H7 (cell line): ENCODE measurements around the gene ARHGEF12. TPM values are rescaled to one million over a fixed set of nuclear protein-coding genes. Genes with fewer than 3 reads are reported as not detected.

ENCODE experiments used
- DNase-seq: peaks from one replicate; pipeline ENCODE4 v3.0.0; 2012
- H3K27me3 ChIP-seq: 2 replicates; pipeline ENCODE4 v1.6.0; 2011; ENCODE audit warnings: mild to moderate bottlenecking, low read length; ENCODE audit not compliant: control insufficient read depth, insufficient read depth
- H3K36me3 ChIP-seq: replicated peaks from 2 replicates; pipeline ENCODE4 v1.5.1; 2011; ENCODE audit warnings: low read length; ENCODE audit not compliant: control insufficient read depth, insufficient read depth
- H3K4me3 ChIP-seq: 2 replicates; pipeline ENCODE4 v1.5.1; 2011; ENCODE audit warnings: low read depth, mild to moderate bottlenecking, control low read depth, low read length, moderate library complexity; ENCODE audit not compliant: insufficient read depth
- total RNA-seq: library from RNA; depleted of rRNA; stranded (reverse); fragments of >200 nt; shearing (Covaris generic); gene quantifications from 2 replicates; pipeline ENCODE4 v1.2.3, GENCODE V29; 2014

The ARHGEF12 gene
- total RNA-seq, 1 experiment from 2014 or later = 19.2 TPM

DNA sequence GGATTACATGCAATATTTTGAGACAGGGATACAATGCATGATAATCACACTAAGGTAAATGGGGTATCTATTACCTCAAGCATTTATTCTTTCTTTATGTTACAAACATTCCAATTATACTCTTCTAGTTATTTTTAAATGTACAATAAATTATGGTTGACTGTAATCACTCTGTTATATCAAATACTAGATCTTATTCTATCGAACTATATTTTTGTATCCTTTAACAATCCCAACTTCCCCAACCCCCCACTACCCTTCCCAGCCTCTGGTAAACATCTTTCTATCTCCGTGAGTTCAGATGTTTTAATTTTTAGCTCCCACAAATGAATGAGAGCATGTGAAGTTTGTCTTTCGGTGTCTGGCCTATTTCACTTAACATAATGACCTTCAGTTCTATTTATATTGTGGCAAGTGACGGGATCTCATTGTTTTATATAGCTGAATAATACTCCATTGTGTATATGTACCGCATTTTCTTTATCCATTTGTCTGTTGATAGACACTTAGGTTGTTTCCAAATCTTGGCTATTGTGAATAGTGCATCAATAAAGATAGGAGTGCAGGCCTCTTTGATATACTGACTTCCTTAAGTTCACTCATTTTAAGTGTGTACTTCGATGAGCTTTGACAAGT, 40.5 kb downstream of the ARHGEF12 start:
- no peak overlapping the region for H3K4me3 ChIP-seq
- no peak for DNase-seq
- no peaks in the 10 kb centered on the region for H3K36me3 ChIP-seq
- H3K27me3 ChIP-seq = no peaks in the 10 kb centered on the region

DNA sequence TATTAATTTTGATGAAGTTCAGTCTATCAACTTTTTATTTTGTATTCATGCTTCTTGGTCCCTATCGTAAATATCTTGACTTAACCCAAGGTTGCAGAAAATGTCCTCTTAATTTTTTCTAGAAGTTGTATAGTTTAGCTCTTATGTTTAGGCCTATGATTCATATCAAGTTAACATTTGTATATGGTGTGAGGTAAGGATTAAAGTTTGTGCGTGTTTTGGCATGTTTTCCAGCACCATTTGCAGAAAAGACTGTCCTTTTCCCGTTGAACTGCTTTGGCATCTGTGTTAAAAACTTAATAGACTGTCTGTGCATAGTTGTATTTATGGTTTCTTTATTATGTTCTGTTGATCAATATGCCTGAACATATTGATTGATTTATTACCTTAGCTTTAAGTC, 42.3 kb downstream of the ARHGEF12 start:
- H3K27me3 ChIP-seq = no peaks in the 10 kb centered on the region
- no peaks in the 10 kb centered on the region for H3K36me3 ChIP-seq
- no peak overlapping the region for H3K4me3 ChIP-seq
- no peak for DNase-seq

DNA sequence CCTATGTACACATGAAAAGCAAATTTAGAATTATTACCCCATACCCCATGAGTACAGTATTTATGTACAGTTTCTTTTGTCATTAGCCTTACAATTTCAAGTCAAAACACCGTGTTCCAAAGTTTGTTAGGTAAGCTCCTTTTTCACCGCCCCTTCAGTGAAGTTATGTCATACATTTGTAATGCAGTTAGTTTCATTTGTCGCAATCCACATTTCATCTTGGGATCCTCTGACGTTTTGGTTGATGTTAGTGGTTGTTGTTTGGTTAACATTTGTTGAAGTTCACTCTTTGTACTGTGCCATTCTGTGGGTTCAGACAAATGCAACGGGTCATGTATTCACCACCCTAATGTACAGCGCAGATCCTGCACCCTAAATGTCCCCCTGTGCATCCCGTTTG, 45.2 kb downstream of the ARHGEF12 start:
- Histone ChIP-seq H3K4me3 (no peak overlapping the region), H3K27me3 (no peaks in the 10 kb centered on the region), H3K36me3 (no peaks in the 10 kb centered on the region)
- DNase-seq = no peak

DNA sequence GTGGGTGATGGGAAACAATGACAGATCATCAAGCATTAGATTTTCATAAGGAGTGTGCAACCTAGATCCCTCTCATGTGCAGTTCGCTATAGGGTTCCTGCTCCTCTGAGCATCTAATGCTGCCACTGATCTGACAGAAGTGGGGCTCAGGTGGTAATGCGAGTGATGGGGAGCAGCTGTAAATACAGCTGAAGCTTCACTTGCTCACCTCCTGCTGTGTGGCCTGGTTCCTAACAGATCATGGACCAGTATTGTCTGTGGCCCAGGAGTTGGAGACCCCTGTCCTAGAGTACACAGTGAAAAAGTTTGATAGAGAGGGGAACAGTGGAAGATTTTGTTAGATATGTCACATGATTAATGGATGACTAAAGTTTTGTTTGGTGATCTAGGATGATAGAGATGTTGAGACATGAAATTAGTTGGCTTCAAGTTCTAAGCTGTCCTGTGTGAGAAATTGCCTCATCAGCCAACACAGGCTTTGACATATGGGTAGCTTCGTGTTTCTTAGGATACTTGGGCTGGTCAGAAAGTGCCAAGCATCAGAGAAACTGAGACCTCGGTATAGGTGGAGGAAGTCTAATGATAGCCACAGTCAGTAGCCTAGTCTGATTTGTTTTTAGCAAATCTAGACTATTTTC, 47.4 kb downstream of the ARHGEF12 start:
- Histone ChIP-seq H3K36me3 (no peaks in the 10 kb centered on the region), H3K4me3 (no peak overlapping the region), H3K27me3 (no peaks in the 10 kb centered on the region)
- no peak for DNase-seq

DNA sequence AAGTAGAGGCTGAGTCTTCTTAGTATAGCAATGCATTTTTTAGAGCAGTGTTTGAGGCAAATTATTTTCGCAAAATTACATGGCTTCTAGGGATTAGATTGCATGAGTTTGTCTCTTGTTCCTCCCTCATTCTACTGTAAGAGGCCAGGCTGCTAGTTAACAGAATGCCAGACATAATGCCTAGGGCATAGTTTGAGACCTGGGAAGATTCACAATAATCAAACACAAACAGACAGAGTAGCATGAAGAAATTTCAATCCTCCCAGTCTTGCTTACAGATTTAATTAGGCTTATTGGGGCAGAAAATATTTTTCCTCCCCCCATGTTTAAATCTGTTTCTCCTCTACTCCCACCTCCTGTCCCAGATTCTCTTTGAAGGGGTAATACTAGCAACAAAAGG, 48.3 kb downstream of the ARHGEF12 start:
- H3K27me3 ChIP-seq = no peaks in the 10 kb centered on the region
- no peak for DNase-seq
- no peak overlapping the region for H3K4me3 ChIP-seq
- no peaks in the 10 kb centered on the region for H3K36me3 ChIP-seq

DNA sequence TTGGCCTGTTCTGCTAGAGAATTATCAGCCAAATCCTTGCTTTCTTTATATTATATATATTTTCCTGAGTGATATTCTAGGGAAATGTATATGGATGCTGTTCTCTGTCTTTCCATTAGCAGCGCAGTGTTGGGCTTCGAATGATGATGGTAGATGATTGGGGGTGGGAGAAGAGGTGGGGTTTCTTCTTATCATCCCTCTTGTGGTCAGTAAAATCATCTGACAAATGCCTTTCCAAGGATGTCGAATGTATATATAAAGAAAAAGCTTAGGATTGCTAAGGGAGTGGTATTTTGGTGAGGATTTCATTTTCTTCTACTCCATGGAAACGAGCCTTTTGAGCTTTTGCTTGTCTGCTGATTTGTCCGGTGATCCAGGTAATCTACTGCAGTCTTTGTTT, 48.9 kb downstream of the ARHGEF12 start:
- H3K27me3 ChIP-seq = no peaks in the 10 kb centered on the region
- no peak overlapping the region for H3K4me3 ChIP-seq
- no peaks in the 10 kb centered on the region for H3K36me3 ChIP-seq
- peak; percentile 32 for DNase-seq

- Histone ChIP-seq H3K4me3 (no peak overlapping the region), H3K27me3 (no peaks in the 10 kb centered on the region), H3K36me3 (no peaks in the 10 kb centered on the region)
- no peak for DNase-seq
These were observed 49.4 kb downstream of the ARHGEF12 start for GRCh38 chr11:120385655-120386054.

GRCh38 chr11:120386318-120386717, 50.1 kb downstream of the ARHGEF12 start:
- DNase-seq = no peak
- H3K27me3 ChIP-seq = no peaks in the 10 kb centered on the region
- H3K4me3 ChIP-seq = no peak overlapping the region

GRCh38 chr11:120386774-120387371, 50.7 kb downstream of the ARHGEF12 start:
- DNase-seq = no peak
- no peaks in the 10 kb centered on the region for H3K36me3 ChIP-seq
- H3K27me3 ChIP-seq = no peaks in the 10 kb centered on the region
- no peak overlapping the region for H3K4me3 ChIP-seq

More at GRCh38 chr11:120386318-120386717, 50.1 kb downstream of the ARHGEF12 start:
- H3K36me3 ChIP-seq = no peaks in the 10 kb centered on the region

DNA sequence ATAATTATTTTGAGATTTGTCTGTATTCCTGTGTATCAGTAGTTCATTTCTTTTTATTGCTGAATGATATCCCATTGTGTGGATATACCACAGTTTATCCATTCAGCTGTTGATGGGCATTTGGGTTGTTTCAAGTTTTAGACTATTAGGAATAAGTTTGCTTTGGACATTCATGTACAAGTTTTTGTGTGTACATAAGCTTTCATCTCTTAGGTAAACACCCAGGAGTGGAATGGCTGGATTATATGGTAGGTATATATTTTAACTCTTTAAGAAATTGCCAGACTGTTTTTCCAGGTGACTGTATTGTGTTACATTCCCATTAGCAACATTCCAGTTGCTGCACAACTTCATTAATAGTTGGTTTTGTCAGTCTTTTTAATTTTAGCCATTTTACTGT, 52.0 kb downstream of the ARHGEF12 start:
- DNase-seq = no peak
- no peak overlapping the region for H3K4me3 ChIP-seq
- no peaks in the 10 kb centered on the region for H3K36me3 ChIP-seq
- H3K27me3 ChIP-seq = no peaks in the 10 kb centered on the region

- no peaks in the 10 kb centered on the region for H3K27me3 ChIP-seq
- no peak for DNase-seq
- H3K4me3 ChIP-seq = no peak overlapping the region
- no peaks in the 10 kb centered on the region for H3K36me3 ChIP-seq
These were observed 53.7 kb downstream of the ARHGEF12 start for GRCh38 chr11:120389693-120390584.

DNA sequence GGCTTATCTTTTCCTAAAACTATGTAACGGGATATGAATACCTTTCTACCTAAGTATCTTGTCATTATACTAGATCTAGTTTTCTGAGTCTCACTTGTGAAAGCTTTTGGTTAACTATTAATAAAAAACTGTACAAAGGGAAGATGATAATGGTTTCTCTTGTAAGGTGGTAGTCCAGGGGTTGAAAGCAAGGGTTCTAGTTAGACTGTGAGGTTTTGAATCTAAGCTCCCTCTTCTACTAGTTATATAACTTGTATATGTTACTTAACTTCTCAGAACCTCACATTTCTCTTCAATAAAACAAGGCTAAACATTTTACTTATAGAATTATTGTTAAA, 54.3 kb downstream of the ARHGEF12 start:
- Histone ChIP-seq H3K4me3 (no peak overlapping the region), H3K27me3 (no peaks in the 10 kb centered on the region), H3K36me3 (no peaks in the 10 kb centered on the region)
- DNase-seq = no peak

- Histone ChIP-seq H3K36me3 (no peaks in the 10 kb centered on the region), H3K27me3 (no peaks in the 10 kb centered on the region), H3K4me3 (no peak overlapping the region)
- no peak for DNase-seq
These were observed 55.1 kb downstream of the ARHGEF12 start for GRCh38 chr11:120391292-120391691.

DNA sequence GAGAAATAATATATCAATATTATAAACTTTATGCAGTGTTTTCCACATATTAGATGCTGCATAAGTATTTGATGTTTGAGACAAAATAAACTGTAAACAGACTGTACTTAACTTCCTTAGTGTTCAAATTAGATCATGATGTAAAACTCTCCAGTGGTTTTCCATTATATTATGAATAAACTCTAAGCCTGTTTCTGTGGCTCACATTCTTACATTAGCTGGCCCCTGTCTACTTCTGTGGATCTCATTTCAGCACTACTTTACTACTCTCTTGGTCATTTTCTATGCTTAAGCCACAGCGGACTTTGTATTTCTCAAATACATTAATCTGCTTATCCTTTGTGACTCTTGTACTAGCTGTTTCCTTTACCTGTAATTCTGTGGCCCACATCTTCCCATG, 55.6 kb downstream of the ARHGEF12 start:
- Histone ChIP-seq H3K27me3 (no peaks in the 10 kb centered on the region), H3K4me3 (no peak overlapping the region), H3K36me3 (no peaks in the 10 kb centered on the region)
- DNase-seq = no peak

DNA sequence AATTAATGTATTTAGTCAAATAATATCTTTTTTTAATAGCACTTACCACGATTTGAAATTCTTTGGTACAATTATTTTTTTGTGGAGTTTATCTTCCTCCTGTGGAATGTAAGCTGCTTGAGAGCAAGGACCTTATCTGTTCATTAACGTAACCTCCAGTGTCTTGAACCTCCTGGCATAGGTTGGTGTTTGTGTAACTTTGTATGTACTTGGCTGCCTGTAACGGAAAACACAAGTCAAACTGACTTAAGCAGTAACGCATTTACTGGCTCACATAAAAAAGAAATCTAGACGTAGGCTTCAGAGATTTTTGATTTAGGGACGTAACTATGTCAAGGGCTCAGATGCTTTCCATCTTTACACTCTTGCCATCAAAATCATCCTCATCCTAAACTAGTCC, 56.1 kb downstream of the ARHGEF12 start:
- no peaks in the 10 kb centered on the region for H3K27me3 ChIP-seq
- H3K36me3 ChIP-seq = no peaks in the 10 kb centered on the region
- no peak for DNase-seq
- H3K4me3 ChIP-seq = no peak overlapping the region
